ENCODE results near the gene ACVR1B. TPM values are rescaled to one million over a fixed set of nuclear protein-coding genes. Genes with fewer than 3 reads are reported as not detected.

ACVR1B gene
- total RNA-seq, 4 donors from 2014 or later = 9.1 to 71.6 (median 59.2) TPM

DNA sequence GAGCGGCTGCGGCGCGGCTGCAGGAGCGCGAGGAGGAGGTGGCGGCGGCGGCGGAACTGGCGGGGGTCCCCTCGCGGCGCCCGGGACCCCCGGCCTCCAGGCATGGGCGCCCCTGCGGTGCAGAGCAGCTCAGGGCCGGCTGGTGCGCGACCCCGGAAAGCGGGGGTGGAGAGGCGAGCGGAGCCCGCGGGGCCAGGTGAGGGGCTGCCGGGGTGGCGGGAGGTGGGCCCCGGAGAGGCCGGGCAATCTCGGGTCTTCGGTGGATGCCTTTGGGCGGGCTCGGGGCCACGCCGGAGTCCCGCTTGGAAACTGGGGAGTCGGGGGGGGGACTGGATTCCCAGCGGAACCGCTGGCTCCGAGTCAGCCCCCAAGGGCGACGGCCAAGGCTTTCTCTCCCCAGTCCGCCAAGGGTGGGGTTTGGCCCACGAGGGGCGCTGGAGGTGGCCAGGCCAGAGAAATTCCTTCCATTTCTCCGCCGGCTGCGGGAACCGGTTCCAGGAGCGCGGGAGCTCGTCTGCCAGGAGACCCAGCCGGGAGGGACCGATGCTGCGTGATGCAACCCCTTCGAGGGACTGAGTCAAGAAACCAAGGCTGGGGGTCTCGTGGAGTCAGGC is 85.9 kb downstream of the ACVR1B start:
- Histone ChIP-seq H3K4me1 (peaks cover 3 to 34% (median 24%) of the 10 kb centered on the region in 4 donors), H3K27ac (peak overlapping the region; percentile 69 to 87 (median 80)), H3K4me3 (peak overlapping the region; percentile 65 to 80 (median 66)), H3K36me3 (no peaks in the 10 kb centered on the region), H3K27me3 (no peaks in the 10 kb centered on the region), H3K9me3 (no peaks in the 10 kb centered on the region)
- TF ChIP-seq CTCF (IDR thresholded peaks at IDR 0.05) (no peak), POLR2A (IDR thresholded peaks at IDR 0.05) (no peak)
- DNase-seq = peak in 2 of 3 donors; percentile 67 to 69

- TF ChIP-seq POLR2A (IDR thresholded peaks at IDR 0.05) = no peak
- no peak for TF ChIP-seq CTCF (IDR thresholded peaks at IDR 0.05)
- no peaks in the 10 kb centered on the region for H3K27me3 ChIP-seq
- DNase-seq = no peak
- H3K36me3 ChIP-seq = no peaks in the 10 kb centered on the region
- no peak overlapping the region for H3K4me3 ChIP-seq
- H3K27ac ChIP-seq = peak overlapping the region in 3 of 4 donors; percentile 79 to 87 (median 80)
- no peaks in the 10 kb centered on the region for H3K9me3 ChIP-seq
- H3K4me1 ChIP-seq = peaks cover 3 to 30% (median 20%) of the 10 kb centered on the region in 4 donors
Observed at GRCh38 chr12:52038447-52038846, 86.9 kb downstream of the ACVR1B start.

DNA sequence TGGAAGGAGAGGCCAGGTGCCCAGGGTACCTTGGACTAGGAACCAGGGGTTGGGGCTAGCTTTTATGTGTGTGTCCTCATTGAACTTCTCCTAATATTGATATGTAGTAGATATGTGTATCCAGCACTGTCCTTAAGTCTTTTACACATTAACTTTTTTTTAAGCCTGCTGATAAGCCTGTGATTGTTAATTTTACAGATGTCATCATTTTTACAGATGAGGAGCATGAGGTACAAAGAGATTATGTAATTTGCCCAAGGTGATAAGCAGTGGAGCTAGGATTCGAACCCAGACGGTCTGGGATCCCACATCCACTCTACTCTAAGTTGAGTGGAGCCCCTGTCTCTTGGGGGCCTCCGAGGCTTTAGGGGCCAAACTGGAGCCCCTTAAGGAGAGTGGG is 89.5 kb downstream of the ACVR1B start:
- peaks cover 9 to 30% (median 18%) of the 10 kb centered on the region in 4 donors for H3K4me1 ChIP-seq
- no peak overlapping the region for H3K4me3 ChIP-seq
- no peak overlapping the region for H3K27ac ChIP-seq
- no peaks in the 10 kb centered on the region for H3K9me3 ChIP-seq
- no peaks in the 10 kb centered on the region for H3K27me3 ChIP-seq
- DNase-seq = no peak
- no peaks in the 10 kb centered on the region for H3K36me3 ChIP-seq
- TF ChIP-seq CTCF (IDR thresholded peaks at IDR 0.05) (no peak), POLR2A (IDR thresholded peaks at IDR 0.05) (no peak)

DNA sequence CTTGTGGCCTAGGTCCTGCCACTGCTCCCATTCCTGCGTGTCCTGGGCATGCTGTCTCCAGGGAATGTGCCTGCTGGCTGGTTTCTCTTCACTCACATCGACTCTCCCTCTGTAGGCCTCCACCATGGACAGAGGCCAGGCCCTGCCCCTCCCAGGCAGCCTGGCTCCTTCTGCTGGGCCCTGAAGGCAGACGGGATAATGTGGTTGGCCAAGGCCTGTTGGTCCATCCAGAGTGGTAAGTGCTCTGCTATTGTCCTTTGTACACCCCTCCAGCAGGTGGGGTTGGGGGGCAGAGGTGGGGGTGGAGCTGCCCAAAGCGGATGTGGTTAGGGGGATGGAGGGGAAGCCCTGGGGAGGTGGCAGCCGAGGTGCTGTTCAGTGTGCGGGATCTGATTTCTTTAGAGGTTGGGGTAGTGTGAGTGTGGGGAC is 90.2 kb downstream of the ACVR1B start:
- H3K4me3 ChIP-seq = no peak overlapping the region
- no peaks in the 10 kb centered on the region for H3K36me3 ChIP-seq
- H3K4me1 ChIP-seq = peaks cover 6 to 24% (median 16%) of the 10 kb centered on the region in 4 donors
- TF ChIP-seq POLR2A (IDR thresholded peaks at IDR 0.05) (no peak), CTCF (IDR thresholded peaks at IDR 0.05) (peak in 1 of 6 experiments; percentile 12)
- peak in 1 of 3 donors; percentile 63 for DNase-seq
- no peaks in the 10 kb centered on the region for H3K9me3 ChIP-seq
- peak overlapping the region in 1 of 4 donors; percentile 57 for H3K27ac ChIP-seq
- no peaks in the 10 kb centered on the region for H3K27me3 ChIP-seq

- H3K4me1 ChIP-seq = peaks cover 6 to 18% (median 11%) of the 10 kb centered on the region in 4 donors
- H3K9me3 ChIP-seq = no peaks in the 10 kb centered on the region
- no peak for DNase-seq
- TF ChIP-seq CTCF (IDR thresholded peaks at IDR 0.05) = no peak
- TF ChIP-seq POLR2A (IDR thresholded peaks at IDR 0.05) = no peak
- H3K4me3 ChIP-seq = no peak overlapping the region
- H3K27me3 ChIP-seq = no peaks in the 10 kb centered on the region
- H3K36me3 ChIP-seq = no peaks in the 10 kb centered on the region
- H3K27ac ChIP-seq = peak overlapping the region in 3 of 4 donors; percentile 57 to 81 (median 62)
Observed at GRCh38 chr12:52042706-52043385, 91.3 kb downstream of the ACVR1B start.

All from Peyer's patch (tissue), 4 donors.